GM10266 (cell line): ENCODE data around the gene MED17.
"Not testable (repeated sequence)": the region's sequence is repeated elsewhere in the genome, so short reads cannot be mapped to it uniquely, and the experiment has no call there.

Experiments used
- DNase-seq: peaks from one replicate; pipeline ENCODE4 v3.0.0; 2012; ENCODE audit errors: extremely low spot score
- CTCF ChIP-seq: IDR thresholded peaks from 2 replicates; pipeline ENCODE4 v1.5.1; 2012; ENCODE audit warnings: mild to moderate bottlenecking, low read depth; ENCODE audit not compliant: control insufficient read depth, insufficient read depth; ENCODE audit errors: missing control alignments

The MED17 gene

GRCh38 chr11:93740031-93740729 lies 43.9 kb upstream of the MED17 start:
- no peak for TF ChIP-seq CTCF
- no peak for DNase-seq

GRCh38 chr11:93740730-93741093 lies 43.4 kb upstream of the MED17 start:
- TF ChIP-seq CTCF, result no peak
- DNase-seq, result peak; percentile 24

DNA sequence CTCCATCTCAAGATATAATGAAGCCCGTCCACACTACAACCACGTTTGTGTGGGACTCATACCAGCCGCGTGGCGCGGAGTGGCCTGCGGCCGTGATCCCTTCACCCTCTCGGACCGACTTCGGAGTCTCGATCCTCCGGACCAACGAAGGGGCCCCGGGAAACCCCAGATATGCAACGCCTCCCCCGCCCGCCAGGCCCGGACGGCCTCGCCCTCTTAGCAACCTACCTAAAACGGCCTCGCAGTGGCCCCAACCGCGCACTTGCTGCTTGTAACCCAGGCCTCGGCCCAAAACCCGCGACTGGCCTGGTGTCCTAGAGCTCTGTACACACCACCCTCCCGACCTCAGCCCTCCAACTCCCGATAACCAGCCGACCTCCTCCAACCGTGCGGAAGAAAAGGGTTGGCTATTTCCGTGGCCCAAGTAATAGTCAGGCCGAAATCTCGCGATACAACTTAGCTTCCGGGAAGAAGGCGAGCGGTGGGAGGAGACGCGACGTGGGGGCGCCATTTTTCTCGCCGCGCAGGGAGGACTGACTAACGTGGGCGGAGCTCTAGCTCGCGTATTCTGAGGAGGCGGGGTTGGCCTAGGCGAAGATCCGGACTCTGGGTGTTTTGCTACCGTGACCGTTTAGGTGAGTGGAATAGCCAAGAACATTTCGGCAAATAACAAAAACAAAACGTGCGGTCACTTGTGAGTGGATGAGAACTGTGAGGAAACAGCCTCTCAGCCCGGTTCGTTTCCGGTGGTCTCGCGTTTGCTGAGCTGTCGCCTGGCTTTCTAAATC lies 42.8 kb upstream of the MED17 start, which contains the start of the genes C11orf54 and TAF1D:
C11orf54 (plus strand) TSS at position 579 of the 788 bp plus-strand sequence. CDS start 5,722 bp downstream, outside the sequence.
TAF1D (minus strand) TSS at position 402 of the 788 bp plus-strand sequence. CDS start 2,191 bp downstream, outside the sequence.
- peak; percentile 89 for DNase-seq
- TF ChIP-seq CTCF, result no peak

DNA sequence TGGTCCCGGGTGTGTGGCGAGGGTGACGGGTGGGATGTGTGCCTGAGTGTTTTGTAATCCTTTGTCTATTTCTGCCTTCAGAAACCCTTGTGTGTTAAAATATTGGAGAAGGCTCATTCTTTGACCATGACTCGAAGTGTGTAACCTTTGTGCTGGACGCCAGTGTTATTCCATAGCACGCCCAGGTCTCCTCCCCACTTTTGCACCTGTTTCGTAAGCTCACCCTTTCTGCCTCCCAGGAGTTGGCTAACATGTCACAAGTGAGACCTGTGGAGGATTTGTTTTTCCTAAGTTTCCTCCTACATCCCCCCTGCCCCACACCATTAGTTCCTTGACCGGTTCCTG lies 42.2 kb upstream of the MED17 start:
- no peak for TF ChIP-seq CTCF
- DNase-seq, result peak; percentile 27

GRCh38 chr11:93743291-93743690 lies 40.8 kb upstream of the MED17 start:
- no peak for TF ChIP-seq CTCF
- DNase-seq, result no peak

DNA sequence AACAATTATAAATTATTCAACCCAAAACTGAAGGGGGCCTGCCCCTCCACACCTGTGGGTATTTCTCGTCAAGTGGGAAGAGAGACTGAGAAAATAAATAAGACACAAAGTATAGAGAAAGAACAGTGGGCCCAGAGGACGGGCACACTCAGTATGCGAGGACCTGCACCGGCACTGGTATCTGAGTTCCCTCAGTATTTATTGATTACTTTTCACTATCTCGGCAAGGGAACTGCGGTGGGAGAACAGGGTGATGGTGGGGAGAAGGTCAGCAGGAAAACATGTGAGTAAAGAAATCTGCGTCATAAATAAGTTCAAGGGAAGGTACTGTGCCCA lies 39.4 kb upstream of the MED17 start:
- TF ChIP-seq CTCF, result no peak
- no peak for DNase-seq

- DNase-seq, result not testable (repeated sequence)
Observed at GRCh38 chr11:93745005-93745755, 38.9 kb upstream of the MED17 start.
